Activated T-helper 1 cell treated with anti-CD3 and anti-CD28 coated beads, Interleukin-12 subunit alpha, Interleukin-12 subunit beta, Interleukin-2, Interleukin-4 antibody, amounts not matched to agents 30 ng/mL and 10 ng/mL and 1 ng/mL, durations not matched to agents 14 hours and 24 hours and 36 hours (primary cell): ENCODE data around the gene PHTF1. TPM values are rescaled to one million over a fixed set of nuclear protein-coding genes. Genes with fewer than 3 reads are reported as not detected.
"Not testable (repeated sequence)": the region's sequence is repeated elsewhere in the genome, so short reads cannot be mapped to it uniquely, and the experiment has no call there.

Source experiments
- DNase-seq: peaks from one replicate; pipeline ENCODE4 v3.0.0; 2021; ENCODE audit warnings: low spot score
- H3K27ac Mint-ChIP-seq: one replicate; pipeline ENCODE4 v1.8.0; 2021; ENCODE audit warnings: mild to moderate bottlenecking, mixed read lengths
- H3K27me3 Mint-ChIP-seq: one replicate; pipeline ENCODE4 v1.8.0; 2022; ENCODE audit warnings: mild to moderate bottlenecking, moderate library complexity, mixed read lengths; ENCODE audit not compliant: insufficient read depth
- H3K36me3 Mint-ChIP-seq: one replicate; pipeline ENCODE4 v1.8.0; 2021; ENCODE audit warnings: low read depth, mixed read lengths
- H3K4me1 Mint-ChIP-seq: one replicate; pipeline ENCODE4 v1.8.0; 2021; ENCODE audit warnings: low read depth, mixed read lengths
- H3K4me3 Mint-ChIP-seq: one replicate; pipeline ENCODE4 v1.8.0; 2021; ENCODE audit warnings: mild to moderate bottlenecking, moderate library complexity, mixed read lengths
- H3K9me3 Mint-ChIP-seq: one replicate; pipeline ENCODE4 v1.8.0; 2021; ENCODE audit warnings: mixed read lengths
- intact Hi-C: fragments of 100-400 bp; cut with micrococcal nuclease; formaldehyde crosslinking; loops from one replicate; pipeline ENCODE4 v1.15.1; 2024
- total RNA-seq: library from RNA; stranded (reverse); gene quantifications from 2 replicates; pipeline ENCODE4 v1.2.3, GENCODE V29; 2022

Gene PHTF1
- total RNA-seq, 1 donor from 2014 or later, result 14.7 TPM

GRCh38 chr1:113765306-113766230, 6.3 kb upstream of the PHTF1 start:
- Mint-ChIP-seq H3K27me3 (no peaks in the 10 kb centered on the region), H3K4me3 (no peak overlapping the region), H3K27ac (no peak overlapping the region), H3K9me3 (no peaks in the 10 kb centered on the region), H3K4me1 (peaks cover 45% of the 10 kb centered on the region), H3K36me3 (peaks cover 43% of the 10 kb centered on the region)
- no peak for DNase-seq
- intact Hi-C loops, result no loop called here

- H3K36me3 Mint-ChIP-seq, result peaks cover 40% of the 10 kb centered on the region
- H3K4me3 Mint-ChIP-seq, result no peak overlapping the region
- H3K27ac Mint-ChIP-seq, result no peak overlapping the region
- H3K9me3 Mint-ChIP-seq, result no peaks in the 10 kb centered on the region
- peaks cover 34% of the 10 kb centered on the region for H3K4me1 Mint-ChIP-seq
- DNase-seq, result no peak
- intact Hi-C loops, result no loop called here
- no peaks in the 10 kb centered on the region for H3K27me3 Mint-ChIP-seq
Measured at GRCh38 chr1:113763661-113764060, 4.4 kb upstream of the PHTF1 start.

GRCh38 chr1:113761937-113762336, 2.7 kb upstream of the PHTF1 start:
- peaks cover 29% of the 10 kb centered on the region for H3K36me3 Mint-ChIP-seq
- no peaks in the 10 kb centered on the region for H3K9me3 Mint-ChIP-seq
- intact Hi-C loops, result no loop called here
- H3K27me3 Mint-ChIP-seq, result no peaks in the 10 kb centered on the region
- H3K4me1 Mint-ChIP-seq, result peaks cover 34% of the 10 kb centered on the region
- H3K4me3 Mint-ChIP-seq, result no peak overlapping the region
- H3K27ac Mint-ChIP-seq, result no peak overlapping the region
- no peak for DNase-seq

- peaks cover 37% of the 10 kb centered on the region for H3K4me1 Mint-ChIP-seq
- DNase-seq, result no peak
- peak overlapping the region; percentile 95 for H3K4me3 Mint-ChIP-seq
- no peaks in the 10 kb centered on the region for H3K27me3 Mint-ChIP-seq
- H3K27ac Mint-ChIP-seq, result peak overlapping the region; percentile 94
- peaks cover 28% of the 10 kb centered on the region for H3K36me3 Mint-ChIP-seq
- H3K9me3 Mint-ChIP-seq, result no peaks in the 10 kb centered on the region
- intact Hi-C loops, result no loop called here
Measured at GRCh38 chr1:113760102-113761080, 1.1 kb upstream of the PHTF1 start.

- H3K4me3 Mint-ChIP-seq, result peak overlapping the region; percentile 95
Measured at GRCh38 chr1:113758631-113759332, 504 bp downstream of the PHTF1 start.

GRCh38 chr1:113756461-113756860, 2.8 kb downstream of the PHTF1 start:
- Mint-ChIP-seq H3K4me3 (peak overlapping the region; percentile 24), H3K9me3 (no peaks in the 10 kb centered on the region), H3K4me1 (peaks cover 29% of the 10 kb centered on the region), H3K36me3 (peaks cover 15% of the 10 kb centered on the region), H3K27me3 (no peaks in the 10 kb centered on the region), H3K27ac (no peak overlapping the region)
- intact Hi-C loops, result no loop called here
- no peak for DNase-seq

More at GRCh38 chr1:113758631-113759332, 504 bp downstream of the PHTF1 start:
- peaks cover 23% of the 10 kb centered on the region for H3K36me3 Mint-ChIP-seq
- DNase-seq, result peak; percentile 62
- intact Hi-C loops, result loop anchor here (1.0 to 2.0 kb wide), 8 partner anchors 25 to 1140 kb away; partner anchors contain the start of genes CAPZA1, DCLRE1B, HIPK1 and LRIG2
- H3K27me3 Mint-ChIP-seq, result no peaks in the 10 kb centered on the region
- H3K4me1 Mint-ChIP-seq, result peaks cover 34% of the 10 kb centered on the region
- peak overlapping the region; percentile 97 for H3K27ac Mint-ChIP-seq
- H3K9me3 Mint-ChIP-seq, result no peaks in the 10 kb centered on the region

GRCh38 chr1:113753333-113753732, 6.0 kb downstream of the PHTF1 start:
- intact Hi-C loops, H3K27me3 Mint-ChIP-seq, DNase-seq, H3K4me3 Mint-ChIP-seq, H3K9me3 Mint-ChIP-seq, H3K27ac Mint-ChIP-seq: not testable (repeated sequence)
- H3K4me1 Mint-ChIP-seq, result peaks cover 22% of the 10 kb centered on the region
- peaks cover 18% of the 10 kb centered on the region for H3K36me3 Mint-ChIP-seq

GRCh38 chr1:113751516-113751915, 7.8 kb downstream of the PHTF1 start:
- Mint-ChIP-seq H3K4me1 (peaks cover 12% of the 10 kb centered on the region), H3K36me3 (peaks cover 23% of the 10 kb centered on the region), H3K27ac (no peak overlapping the region), H3K27me3 (no peaks in the 10 kb centered on the region), H3K9me3 (no peaks in the 10 kb centered on the region), H3K4me3 (no peak overlapping the region)
- intact Hi-C loops, result no loop called here
- DNase-seq, result no peak

- Mint-ChIP-seq H3K27ac (no peak overlapping the region), H3K4me1 (peaks cover 7% of the 10 kb centered on the region), H3K36me3 (peaks cover 19% of the 10 kb centered on the region)
Measured at GRCh38 chr1:113751114-113751513, 8.2 kb downstream of the PHTF1 start.

GRCh38 chr1:113749402-113749801, 9.9 kb downstream of the PHTF1 start:
- Mint-ChIP-seq H3K9me3 (no peaks in the 10 kb centered on the region), H3K36me3 (peaks cover 14% of the 10 kb centered on the region), H3K27ac (no peak overlapping the region), H3K4me1 (peaks cover 7% of the 10 kb centered on the region), H3K4me3 (no peak overlapping the region), H3K27me3 (no peaks in the 10 kb centered on the region)
- intact Hi-C loops, result no loop called here
- DNase-seq, result no peak

More at GRCh38 chr1:113751114-113751513, 8.2 kb downstream of the PHTF1 start:
- Mint-ChIP-seq H3K27me3 (no peaks in the 10 kb centered on the region), H3K4me3 (no peak overlapping the region), H3K9me3 (no peaks in the 10 kb centered on the region)
- no peak for DNase-seq
- intact Hi-C loops, result no loop called here

GRCh38 chr1:113747376-113747775, 11.9 kb downstream of the PHTF1 start:
- no peak for DNase-seq
- Mint-ChIP-seq H3K9me3 (no peaks in the 10 kb centered on the region), H3K4me3 (no peak overlapping the region), H3K36me3 (peaks cover 12% of the 10 kb centered on the region), H3K27me3 (no peaks in the 10 kb centered on the region), H3K4me1 (peaks cover 16% of the 10 kb centered on the region), H3K27ac (no peak overlapping the region)
- intact Hi-C loops, result no loop called here

- no peak for DNase-seq
Measured at GRCh38 chr1:113745425-113745824, 13.9 kb downstream of the PHTF1 start.

More at GRCh38 chr1:113745425-113745824, 13.9 kb downstream of the PHTF1 start:
- H3K27ac Mint-ChIP-seq, result no peak overlapping the region
- H3K4me1 Mint-ChIP-seq, result peaks cover 21% of the 10 kb centered on the region
- no peaks in the 10 kb centered on the region for H3K9me3 Mint-ChIP-seq
- H3K36me3 Mint-ChIP-seq, result peaks cover 19% of the 10 kb centered on the region
- H3K27me3 Mint-ChIP-seq, result no peaks in the 10 kb centered on the region
- no peak overlapping the region for H3K4me3 Mint-ChIP-seq
- intact Hi-C loops, result no loop called here
